ENCODE data around the gene SAMD9.

GRCh38 chr7:93150200-93150835, 32.5 kb upstream of the SAMD9 start:
- TF ChIP-seq EZH2phosphoT487 (IDR thresholded peaks at IDR 0.05; ENCODE audit: insufficient read depth, low read depth) (no peak), EZH2 (IDR thresholded peaks at IDR 0.05; ENCODE audit: insufficient read depth, poor library complexity, severe bottlenecking) (no peak)

Data from GM23248 (cell line).